ENCODE results near the gene CES5A. TPM values are rescaled to one million over a fixed set of nuclear protein-coding genes. Genes with fewer than 3 reads are reported as not detected.
"Not testable (repeated sequence)": the region's sequence is repeated elsewhere in the genome, so short reads cannot be mapped to it uniquely, and the experiment has no call there.

Gene CES5A
- total and polyA plus RNA-seq, 2 of the 4 experiments (the other 2 are of a cell fraction): not detected

DNA sequence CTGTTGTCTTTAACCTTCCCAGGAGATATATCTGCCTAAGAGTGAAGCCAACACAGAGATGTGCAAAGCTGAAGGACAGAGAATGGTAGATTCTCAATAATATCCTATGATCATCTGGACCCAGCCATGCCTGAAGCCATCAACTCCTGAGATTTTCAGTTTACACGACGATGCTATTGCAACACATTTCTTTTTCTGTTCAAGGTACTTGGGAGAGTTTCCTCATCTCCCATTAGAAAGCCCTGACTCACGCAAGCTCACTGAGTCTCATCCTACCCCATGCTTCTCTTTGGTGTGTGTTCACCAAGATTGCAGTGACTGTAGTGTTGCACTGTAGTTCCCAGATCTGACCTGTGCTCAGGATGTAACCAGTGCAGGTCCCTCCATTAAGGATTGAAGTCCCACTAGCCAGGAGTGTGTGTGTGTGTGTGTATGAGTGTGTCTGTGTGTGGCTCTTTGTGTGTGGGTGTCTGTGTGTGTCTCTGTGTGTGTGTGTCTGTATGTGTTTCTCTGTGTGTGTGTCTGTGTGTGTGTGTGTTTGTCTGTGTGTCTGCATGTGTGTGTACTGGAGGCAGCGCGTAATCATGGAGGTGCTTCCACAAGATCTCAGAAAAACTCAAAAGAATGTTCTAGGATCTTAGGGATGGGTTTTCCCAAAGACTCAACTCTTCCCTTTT, 57.8 kb downstream of the CES5A start:
- Histone ChIP-seq H3K27ac (ENCODE audit: insufficient read depth, low read length) (no peak overlapping the region), H2BK5ac (ENCODE audit: low read depth, low read length, poor library complexity, severe bottlenecking) (peak overlapping the region; percentile 54), H3K18ac (ENCODE audit: low read depth, low read length) (no peak overlapping the region), H2AK9ac (replicated peaks; ENCODE audit: low read depth, low read length, poor library complexity) (peak overlapping the region; percentile 42), H4K20me1 (ENCODE audit: insufficient read depth, low read length) (no peaks in the 10 kb centered on the region), H3K23ac (ENCODE audit: low read depth, low read length) (no peak overlapping the region), H3K4me3 (ENCODE audit: insufficient read depth, low read depth, low read length) (no peak overlapping the region), H4K8ac (ENCODE audit: low read depth in 2 of 2, low read length in 2 of 2) (no peak overlapping the region), H3K9me1 (ENCODE audit: insufficient read depth, low read length) (no peaks in the 10 kb centered on the region), H3K56ac (ENCODE audit: extremely low read depth, insufficient read depth, low read length) (no peak overlapping the region), H4K91ac (ENCODE audit: insufficient read depth, low read depth, low read length) (no peak overlapping the region), H3K4me1 (ENCODE audit: control insufficient read depth, insufficient read depth, low read length) (no peaks in the 10 kb centered on the region), H2BK20ac (ENCODE audit: low read depth, low read length) (no peak overlapping the region), H3K36me3 (ENCODE audit: control insufficient read depth, insufficient read depth, low read length) (no peaks in the 10 kb centered on the region), H4K5ac (ENCODE audit: low read depth, low read length) (no peak overlapping the region), H3K79me1 (ENCODE audit: low read depth in 1 of 2, low read length in 2 of 2) (no peaks in the 10 kb centered on the region), H2AK5ac (ENCODE audit: low read depth, low read length) (no peak overlapping the region), H3K14ac (replicated peaks; ENCODE audit: low read depth, low read length) (no peak overlapping the region), H2AFZ (replicated peaks; ENCODE audit: low read length, poor library complexity) (no peak overlapping the region), H3K9ac (ENCODE audit: low read depth, low read length) (no peak overlapping the region), H2BK15ac (ENCODE audit: low read depth, low read length) (no peak overlapping the region), H3K4me2 (ENCODE audit: low read depth, low read length) (no peak overlapping the region), H3K9me3 (ENCODE audit: control insufficient read depth, insufficient read depth, low read length) (no peaks in the 10 kb centered on the region), H2BK120ac (ENCODE audit: low read depth, low read length) (no peak overlapping the region), H3K4ac (ENCODE audit: low read depth, low read length) (no peak overlapping the region), H3K27me3 (ENCODE audit: control insufficient read depth, insufficient read depth, low read length) (no peaks in the 10 kb centered on the region)
- ChIA-PET POLR2A (ENCODE audit: unreplicated experiment) (no interaction called here), CTCF (no interaction called here)
- intact Hi-C loops (cut with micrococcal nuclease): no loop called here
- TF ChIP-seq, protein P1, sequence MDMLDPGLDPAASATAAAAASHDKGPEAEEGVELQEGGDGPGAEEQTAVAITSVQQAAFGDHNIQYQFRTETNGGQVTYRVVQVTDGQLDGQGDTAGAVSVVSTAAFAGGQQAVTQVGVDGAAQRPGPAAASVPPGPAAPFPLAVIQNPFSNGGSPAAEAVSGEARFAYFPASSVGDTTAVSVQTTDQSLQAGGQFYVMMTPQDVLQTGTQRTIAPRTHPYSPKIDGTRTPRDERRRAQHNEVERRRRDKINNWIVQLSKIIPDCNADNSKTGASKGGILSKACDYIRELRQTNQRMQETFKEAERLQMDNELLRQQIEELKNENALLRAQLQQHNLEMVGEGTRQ (IDR thresholded peaks at IDR 0.05; ENCODE audit: low read depth, low read length): no peak
- TF ChIP-seq POLR2A (IDR thresholded peaks at IDR 0.05; ENCODE audit: low read depth, low read length) (no peak), MXI1 (IDR thresholded peaks at IDR 0.05; ENCODE audit: borderline replicate concordance, low read depth, low read length) (no peak), MAFK (IDR thresholded peaks at IDR 0.05; ENCODE audit: low read depth, low read length) (no peak), CHD1 (IDR thresholded peaks at IDR 0.05; ENCODE audit: low read depth, low read length) (no peak), CEBPB (IDR thresholded peaks at IDR 0.05; ENCODE audit: low read depth, low read length) (no peak), BHLHE40 (IDR thresholded peaks at IDR 0.05; ENCODE audit: low read depth, low read length) (no peak), RCOR1 (IDR thresholded peaks at IDR 0.05; ENCODE audit: insufficient replicate concordance, low read length) (no peak), FOS (IDR thresholded peaks at IDR 0.05; ENCODE audit: low read depth, low read length) (no peak)
- no peak for DNase-seq
- WGBS, 2 experiments (ENCODE audit: extremely low coverage in 2 of 2, insufficient read length in 1 of 2): no CpG with 5 or more reads among the region's 5 CpGs
- dilution Hi-C loops (cut with HindIII; ENCODE audit: low sequenced_read_pairs, unreplicated experiment): no loop called here
- no peak for ATAC-seq (ENCODE audit: low read depth)
- in situ Hi-C loops (cut with MboI; ENCODE audit: low sequenced_read_pairs): no loop called here
- BruUV-seq (replicated peaks): no TSS peak

DNA sequence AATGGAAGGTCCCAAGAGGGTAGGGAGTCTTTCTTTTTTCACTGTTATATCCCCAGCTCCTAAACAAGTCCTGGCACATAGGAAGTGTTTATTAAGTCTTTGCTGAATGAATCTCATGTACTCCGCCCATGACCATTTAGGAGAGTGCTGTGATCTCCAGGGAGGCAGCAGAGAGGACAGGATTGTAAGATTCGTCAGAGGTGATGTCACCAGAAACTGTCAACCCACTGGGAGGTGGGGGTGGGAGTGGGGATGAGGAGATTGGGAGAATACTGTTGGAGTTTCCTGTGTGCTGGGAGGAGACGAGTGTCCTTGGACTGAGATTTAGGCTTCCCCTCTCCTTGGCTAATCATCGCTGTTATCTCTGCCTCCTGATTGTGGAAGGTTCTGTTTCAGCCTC, 59.0 kb downstream of the CES5A start:
- H3K9me1 ChIP-seq (ENCODE audit: insufficient read depth, low read length); H2BK15ac ChIP-seq (ENCODE audit: low read depth, low read length); ATAC-seq (ENCODE audit: low read depth); H3K4ac ChIP-seq (ENCODE audit: low read depth, low read length); H2AFZ ChIP-seq (replicated peaks; ENCODE audit: low read length, poor library complexity); H3K36me3 ChIP-seq (ENCODE audit: control insufficient read depth, insufficient read depth, low read length); H3K18ac ChIP-seq (ENCODE audit: low read depth, low read length); H2BK120ac ChIP-seq (ENCODE audit: low read depth, low read length); DNase-seq; CTCF ChIA-PET; H3K4me1 ChIP-seq (ENCODE audit: control insufficient read depth, insufficient read depth, low read length); H4K91ac ChIP-seq (ENCODE audit: insufficient read depth, low read depth, low read length); H4K5ac ChIP-seq (ENCODE audit: low read depth, low read length); H3K23ac ChIP-seq (ENCODE audit: low read depth, low read length); H2BK5ac ChIP-seq (ENCODE audit: low read depth, low read length, poor library complexity, severe bottlenecking); H3K27ac ChIP-seq (ENCODE audit: insufficient read depth, low read length); H3K14ac ChIP-seq (replicated peaks; ENCODE audit: low read depth, low read length); intact Hi-C loops (cut with micrococcal nuclease); POLR2A ChIA-PET (ENCODE audit: unreplicated experiment); H3K79me1 ChIP-seq (ENCODE audit: low read depth in 1 of 2, low read length in 2 of 2); H3K9ac ChIP-seq (ENCODE audit: low read depth, low read length); H3K27me3 ChIP-seq (ENCODE audit: control insufficient read depth, insufficient read depth, low read length); H2AK5ac ChIP-seq (ENCODE audit: low read depth, low read length); H3K4me2 ChIP-seq (ENCODE audit: low read depth, low read length); dilution Hi-C loops (cut with HindIII; ENCODE audit: low sequenced_read_pairs, unreplicated experiment); H2AK9ac ChIP-seq (replicated peaks; ENCODE audit: low read depth, low read length, poor library complexity); H3K4me3 ChIP-seq (ENCODE audit: insufficient read depth, low read depth, low read length); BruUV-seq (replicated peaks); H4K20me1 ChIP-seq (ENCODE audit: insufficient read depth, low read length); H2BK20ac ChIP-seq (ENCODE audit: low read depth, low read length); H3K56ac ChIP-seq (ENCODE audit: extremely low read depth, insufficient read depth, low read length); in situ Hi-C loops (cut with MboI; ENCODE audit: low sequenced_read_pairs); H4K8ac ChIP-seq (ENCODE audit: low read depth in 2 of 2, low read length in 2 of 2); H3K9me3 ChIP-seq (ENCODE audit: control insufficient read depth, insufficient read depth, low read length): not testable (repeated sequence)
- 64% methylated on average over 2 of the region's 4 CpGs; no CpG with 5 or more reads in 1 of the 2 experiments for WGBS, 2 experiments (ENCODE audit: extremely low coverage in 2 of 2, insufficient read length in 1 of 2)

All from IMR-90 (cell line).